Colonic mucosa (tissue), 4 donors: Measurements from ENCODE around the gene GALNT5. TPM values are rescaled to one million over a fixed set of nuclear protein-coding genes. Genes with fewer than 3 reads are reported as not detected.

Source experiments
- DNase-seq: peaks from one replicate; pipeline ENCODE4 v3.0.0-alpha.2; 2020
- H3K27ac ChIP-seq: fragments of 200-600 bp; one replicate; pipeline ENCODE4 v1.8.0; 2021
- H3K27me3 ChIP-seq: fragments of 200-600 bp; one replicate; pipeline ENCODE4 v1.8.0; 2021
- H3K36me3 ChIP-seq: fragments of 200-600 bp; one replicate; pipeline ENCODE4 v1.8.0; 2021
- H3K4me1 ChIP-seq: fragments of 200-600 bp; one replicate; pipeline ENCODE4 v1.8.0; 2021; ENCODE audit warnings: mild to moderate bottlenecking
- H3K4me3 ChIP-seq: fragments of 200-600 bp; one replicate; pipeline ENCODE4 v1.8.0; 2021
- H3K9ac ChIP-seq, 2 donors: one replicate each; pipeline ENCODE4 v1.7.0; 2013; ENCODE audit warnings: control low read depth in 2 of 2, low read depth in 2 of 2, low read length in 2 of 2
- H3K9me3 ChIP-seq: fragments of 200-600 bp; one replicate; pipeline ENCODE4 v1.8.0; 2021
- intact Hi-C: fragments of 100-400 bp; cut with DNase I; formaldehyde crosslinking; loops from one replicate; pipeline ENCODE4 v1.14.1; 2022
- total RNA-seq, 2 donors: library from RNA; stranded (reverse); fragmentation: NEBNext Ultra II Directional in 1 of 2; extraction: Animal tissue kit (Norgen Biotek cat#: 25700) in 1 of 2; gene quantifications; one replicate each; pipeline ENCODE4 v1.2.1, GENCODE V29; 2021
- TF ChIP-seq, protein P1 (sequence below): fragments of 200-600 bp; IDR thresholded peaks from one replicate; pipeline ENCODE4 v1.8.0; 2022; ENCODE audit warnings: antibody characterized with exemption, mild to moderate bottlenecking
- donor health status: healthy.
- donor health status: DM: no; HTN: no; CAD: no.
- donor health status: DM: no; HTN: no; CAD: no.

GALNT5 gene
- total RNA-seq, 2 donors from 2014 or later: 52.4 to 56.3 TPM

DNA sequence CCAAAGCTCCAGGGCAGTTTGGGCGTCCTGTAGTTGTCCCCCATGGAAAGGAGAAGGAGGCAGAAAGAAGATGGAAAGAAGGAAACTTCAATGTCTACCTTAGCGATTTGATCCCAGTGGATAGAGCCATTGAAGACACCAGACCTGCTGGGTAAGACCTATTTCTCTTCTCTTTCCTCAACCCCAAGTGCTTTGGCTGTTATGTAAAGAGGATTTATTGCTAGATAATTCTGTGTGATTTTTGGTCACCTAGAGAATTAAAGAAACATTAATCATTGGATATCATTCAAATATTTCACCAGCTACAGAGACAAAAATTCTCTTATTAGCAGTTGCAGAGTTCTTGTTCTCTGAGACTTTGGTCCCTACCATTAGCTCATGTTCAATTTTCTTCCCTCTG lies 1.9 kb downstream of the GALNT5 start:
- Histone ChIP-seq H3K27ac (peak overlapping the region; percentile 85), H3K4me3 (peak overlapping the region; percentile 37), H3K4me1 (no peaks in the 10 kb centered on the region), H3K9me3 (no peaks in the 10 kb centered on the region), H3K27me3 (no peaks in the 10 kb centered on the region), H3K36me3 (no peaks in the 10 kb centered on the region), H3K9ac (no peak overlapping the region)
- TF ChIP-seq, protein P1, sequence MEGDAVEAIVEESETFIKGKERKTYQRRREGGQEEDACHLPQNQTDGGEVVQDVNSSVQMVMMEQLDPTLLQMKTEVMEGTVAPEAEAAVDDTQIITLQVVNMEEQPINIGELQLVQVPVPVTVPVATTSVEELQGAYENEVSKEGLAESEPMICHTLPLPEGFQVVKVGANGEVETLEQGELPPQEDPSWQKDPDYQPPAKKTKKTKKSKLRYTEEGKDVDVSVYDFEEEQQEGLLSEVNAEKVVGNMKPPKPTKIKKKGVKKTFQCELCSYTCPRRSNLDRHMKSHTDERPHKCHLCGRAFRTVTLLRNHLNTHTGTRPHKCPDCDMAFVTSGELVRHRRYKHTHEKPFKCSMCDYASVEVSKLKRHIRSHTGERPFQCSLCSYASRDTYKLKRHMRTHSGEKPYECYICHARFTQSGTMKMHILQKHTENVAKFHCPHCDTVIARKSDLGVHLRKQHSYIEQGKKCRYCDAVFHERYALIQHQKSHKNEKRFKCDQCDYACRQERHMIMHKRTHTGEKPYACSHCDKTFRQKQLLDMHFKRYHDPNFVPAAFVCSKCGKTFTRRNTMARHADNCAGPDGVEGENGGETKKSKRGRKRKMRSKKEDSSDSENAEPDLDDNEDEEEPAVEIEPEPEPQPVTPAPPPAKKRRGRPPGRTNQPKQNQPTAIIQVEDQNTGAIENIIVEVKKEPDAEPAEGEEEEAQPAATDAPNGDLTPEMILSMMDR: no peak
- no peak for DNase-seq
- intact Hi-C loops: no loop called here

DNA sequence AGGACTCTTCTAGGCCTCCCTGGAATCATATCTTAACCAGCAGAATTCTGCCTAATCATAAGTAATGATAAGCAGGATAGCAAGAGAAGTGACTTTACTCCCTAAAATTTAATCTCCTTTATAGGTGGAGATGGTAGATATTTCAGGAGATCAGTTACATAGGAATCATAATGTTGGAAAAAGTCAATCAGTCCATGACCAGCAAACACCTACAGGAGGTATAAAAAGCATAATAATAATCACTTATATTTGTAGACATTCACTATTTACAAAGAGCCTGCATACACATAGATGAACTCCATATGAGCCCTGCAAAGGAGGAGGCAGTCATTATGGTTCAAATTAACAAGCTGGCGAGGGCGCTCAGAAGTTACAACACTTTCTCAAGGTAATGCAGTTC lies 2.5 kb downstream of the GALNT5 start:
- H3K9ac ChIP-seq: no peak overlapping the region
- H3K27ac ChIP-seq: peak overlapping the region; percentile 85
- H3K36me3 ChIP-seq: no peaks in the 10 kb centered on the region
- H3K4me3 ChIP-seq: no peak overlapping the region
- DNase-seq: no peak
- intact Hi-C loops: no loop called here
- TF ChIP-seq, protein P1: no peak
- H3K9me3 ChIP-seq: no peaks in the 10 kb centered on the region
- H3K4me1 ChIP-seq: no peaks in the 10 kb centered on the region
- H3K27me3 ChIP-seq: no peaks in the 10 kb centered on the region

DNA sequence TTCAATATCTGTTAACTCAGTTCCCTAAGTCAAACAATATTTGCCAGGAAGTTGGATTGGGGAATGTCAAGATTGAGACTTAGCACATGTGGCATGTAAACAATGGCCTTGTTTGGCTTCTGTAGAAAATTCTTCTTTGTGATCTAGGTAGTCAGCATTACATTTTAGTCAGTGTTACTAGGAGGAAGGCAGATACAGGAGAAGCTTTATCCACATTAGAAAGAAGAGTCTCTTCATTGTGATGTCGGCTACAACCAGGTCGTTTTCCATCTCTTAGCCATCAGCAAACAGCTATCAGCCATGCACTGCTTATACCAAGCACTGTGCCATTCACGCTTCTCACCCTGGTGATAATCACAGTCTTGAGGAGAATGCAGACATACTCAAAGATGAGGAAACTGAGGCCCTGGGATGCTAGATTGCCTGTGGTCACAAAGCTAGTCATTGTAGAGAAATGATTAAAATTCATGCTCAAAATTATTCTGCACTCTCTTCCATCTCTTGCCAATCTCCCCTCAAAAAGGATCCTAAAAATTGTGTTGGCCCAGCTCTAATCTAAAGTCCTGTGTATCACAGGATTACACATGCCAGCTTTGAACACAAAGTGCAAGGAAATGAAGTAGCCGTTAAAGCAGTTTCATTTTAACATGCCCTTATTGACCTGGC lies 3.2 kb downstream of the GALNT5 start:
- no peaks in the 10 kb centered on the region for H3K36me3 ChIP-seq
- peak overlapping the region; percentile 20 to 65 for H3K9ac ChIP-seq
- H3K27ac ChIP-seq: peak overlapping the region; percentile 85
- H3K4me1 ChIP-seq: no peaks in the 10 kb centered on the region
- intact Hi-C loops: no loop called here
- no peaks in the 10 kb centered on the region for H3K9me3 ChIP-seq
- H3K27me3 ChIP-seq: no peaks in the 10 kb centered on the region
- TF ChIP-seq, protein P1: no peak
- DNase-seq: no peak
- H3K4me3 ChIP-seq: peak overlapping the region; percentile 8

DNA sequence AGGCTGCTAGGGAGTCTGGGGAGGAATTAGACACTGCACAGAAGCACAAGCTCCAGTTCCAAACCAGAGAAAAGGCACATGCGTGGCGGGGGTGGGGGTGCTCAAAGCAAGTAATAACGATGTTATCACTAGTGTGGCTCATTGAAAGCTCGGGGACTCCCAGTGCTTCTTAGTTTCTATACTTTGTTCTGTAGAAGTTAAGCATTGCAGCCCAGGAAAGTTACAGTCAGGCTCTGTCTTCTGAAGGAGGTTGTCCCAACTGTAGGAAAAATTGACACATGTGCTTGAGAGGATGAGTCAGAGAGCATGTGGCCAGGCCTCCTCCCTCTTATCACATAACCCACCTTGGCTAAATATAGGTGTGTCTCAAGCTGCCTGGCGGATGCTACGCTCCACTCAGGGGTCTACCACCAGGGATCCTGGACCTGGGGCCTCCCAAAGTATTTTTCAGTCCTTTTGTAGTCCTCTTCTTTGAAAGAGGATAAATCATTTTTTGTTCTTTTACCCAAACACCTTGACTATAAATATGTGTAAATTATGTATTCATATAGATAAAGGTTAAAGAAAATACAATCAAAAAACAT lies 3.8 kb downstream of the GALNT5 start:
- peak overlapping the region; percentile 85 for H3K27ac ChIP-seq
- H3K9ac ChIP-seq: peak overlapping the region; percentile 20 to 65
- H3K4me1 ChIP-seq: no peaks in the 10 kb centered on the region
- TF ChIP-seq, protein P1: no peak
- intact Hi-C loops: no loop called here
- no peaks in the 10 kb centered on the region for H3K36me3 ChIP-seq
- no peaks in the 10 kb centered on the region for H3K27me3 ChIP-seq
- peak overlapping the region; percentile 8 for H3K4me3 ChIP-seq
- peak; percentile 84 for DNase-seq
- H3K9me3 ChIP-seq: no peaks in the 10 kb centered on the region

DNA sequence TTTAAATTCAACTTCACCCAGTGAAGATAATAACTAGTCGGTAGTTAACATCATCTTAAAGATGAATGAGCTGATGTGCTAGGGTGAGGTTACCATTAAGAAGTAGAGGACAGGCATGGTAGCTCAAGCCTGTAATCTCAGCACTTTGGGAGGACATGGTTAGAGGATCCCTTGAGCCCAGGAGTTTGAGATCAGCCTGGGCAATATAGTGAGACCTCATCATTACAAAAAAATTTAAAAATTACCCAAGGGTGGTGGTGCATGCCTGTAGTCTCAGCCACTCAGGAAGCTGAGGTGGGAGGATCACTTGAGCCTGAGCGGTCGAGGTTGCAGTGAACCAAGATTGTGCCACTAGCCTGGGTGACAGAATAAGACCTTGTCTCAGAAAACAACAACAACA lies 4.7 kb downstream of the GALNT5 start:
- no peak overlapping the region for H3K4me3 ChIP-seq
- no peaks in the 10 kb centered on the region for H3K36me3 ChIP-seq
- no peaks in the 10 kb centered on the region for H3K27me3 ChIP-seq
- TF ChIP-seq, protein P1: no peak
- intact Hi-C loops: no loop called here
- DNase-seq: no peak
- H3K9me3 ChIP-seq: no peaks in the 10 kb centered on the region
- H3K27ac ChIP-seq: no peak overlapping the region
- no peaks in the 10 kb centered on the region for H3K4me1 ChIP-seq
- H3K9ac ChIP-seq: no peak overlapping the region
